Stimulated activated effector memory CD8-positive, alpha-beta T cell treated with anti-CD3 and anti-CD28 coated beads, Interleukin-12 subunit alpha, Interleukin-12 subunit beta, amount 100 ng/mL, for 72 hours (primary cell): ENCODE data around the gene CAPZB.

Source experiments
- ATAC-seq: fragments of 150-1000 bp; cut with Tn5 transposase; 2 replicates; pipeline ENCODE4 v1.10.0; 2021
- DNase-seq, 2 donors: peaks; one replicate each; pipeline ENCODE4 v3.0.0; 2021 to 2022; ENCODE audit warnings: low spot score in 2 of 2
- H3K27ac Mint-ChIP-seq: one replicate; pipeline ENCODE4 v1.8.0; 2022; ENCODE audit warnings: mild to moderate bottlenecking, mixed read lengths
- H3K36me3 Mint-ChIP-seq: one replicate; pipeline ENCODE4 v1.8.0; 2022; ENCODE audit warnings: mild to moderate bottlenecking, mixed read lengths
- H3K4me1 Mint-ChIP-seq: one replicate; pipeline ENCODE4 v1.8.0; 2022; ENCODE audit warnings: mixed read lengths
- H3K4me3 Mint-ChIP-seq: one replicate; pipeline ENCODE4 v1.8.0; 2022; ENCODE audit warnings: mild to moderate bottlenecking, mixed read lengths
- H3K9me3 Mint-ChIP-seq: one replicate; pipeline ENCODE4 v1.8.0; 2022; ENCODE audit warnings: mixed read lengths

The CAPZB gene

GRCh38 chr1:19375631-19376400 is 109.5 kb downstream of the CAPZB start:
- Mint-ChIP-seq H3K4me3 (no peak overlapping the region), H3K27ac (peak overlapping the region; percentile 78), H3K9me3 (no peaks in the 10 kb centered on the region), H3K36me3 (peaks cover 90% of the 10 kb centered on the region), H3K4me1 (peaks cover 35% of the 10 kb centered on the region)
- DNase-seq (no peak), ATAC-seq (no peak)

- no peak for ATAC-seq
- Mint-ChIP-seq H3K9me3 (no peaks in the 10 kb centered on the region), H3K4me1 (peaks cover 44% of the 10 kb centered on the region), H3K36me3 (peaks cover 89% of the 10 kb centered on the region), H3K4me3 (no peak overlapping the region), H3K27ac (peak overlapping the region; percentile 78)
- DNase-seq = no peak
These were observed 110.4 kb downstream of the CAPZB start for GRCh38 chr1:19374926-19375325.

GRCh38 chr1:19374083-19374801 is 111.1 kb downstream of the CAPZB start:
- DNase-seq (no peak), ATAC-seq (no peak)
- Mint-ChIP-seq H3K4me1 (peaks cover 42% of the 10 kb centered on the region), H3K36me3 (peaks cover 85% of the 10 kb centered on the region), H3K4me3 (no peak overlapping the region), H3K9me3 (no peaks in the 10 kb centered on the region), H3K27ac (no peak overlapping the region)

GRCh38 chr1:19373211-19374082 is 111.9 kb downstream of the CAPZB start:
- H3K27ac Mint-ChIP-seq = peak overlapping the region; percentile 52
- DNase-seq = no peak
- peaks cover 38% of the 10 kb centered on the region for H3K4me1 Mint-ChIP-seq
- no peaks in the 10 kb centered on the region for H3K9me3 Mint-ChIP-seq
- ATAC-seq = no peak
- no peak overlapping the region for H3K4me3 Mint-ChIP-seq
- peaks cover 78% of the 10 kb centered on the region for H3K36me3 Mint-ChIP-seq

- DNase-seq (no peak), ATAC-seq (no peak)
- Mint-ChIP-seq H3K4me3 (no peak overlapping the region), H3K4me1 (peaks cover 30% of the 10 kb centered on the region), H3K36me3 (peaks cover 73% of the 10 kb centered on the region), H3K27ac (peak overlapping the region; percentile 52), H3K9me3 (no peaks in the 10 kb centered on the region)
These were observed 112.7 kb downstream of the CAPZB start for GRCh38 chr1:19372602-19373001.

GRCh38 chr1:19372136-19372514 is 113.2 kb downstream of the CAPZB start:
- peaks cover 69% of the 10 kb centered on the region for H3K36me3 Mint-ChIP-seq
- H3K4me1 Mint-ChIP-seq = peaks cover 30% of the 10 kb centered on the region
- no peak overlapping the region for H3K4me3 Mint-ChIP-seq
- no peaks in the 10 kb centered on the region for H3K9me3 Mint-ChIP-seq
- no peak for ATAC-seq
- no peak for DNase-seq
- peak overlapping the region; percentile 52 for H3K27ac Mint-ChIP-seq

GRCh38 chr1:19371226-19372135 is 113.9 kb downstream of the CAPZB start:
- no peak overlapping the region for H3K4me3 Mint-ChIP-seq
- no peaks in the 10 kb centered on the region for H3K9me3 Mint-ChIP-seq
- DNase-seq (no peak), ATAC-seq (no peak)
- peaks cover 36% of the 10 kb centered on the region for H3K4me1 Mint-ChIP-seq
- H3K36me3 Mint-ChIP-seq = peaks cover 62% of the 10 kb centered on the region
- peak overlapping the region; percentile 92 for H3K27ac Mint-ChIP-seq

- Mint-ChIP-seq H3K4me3 (no peak overlapping the region), H3K9me3 (no peaks in the 10 kb centered on the region), H3K27ac (peak overlapping the region; percentile 92), H3K36me3 (peaks cover 53% of the 10 kb centered on the region), H3K4me1 (peaks cover 37% of the 10 kb centered on the region)
- ATAC-seq (no peak), DNase-seq (no peak)
These were observed 114.7 kb downstream of the CAPZB start for GRCh38 chr1:19370453-19371170.

GRCh38 chr1:19369396-19370090 is 115.8 kb downstream of the CAPZB start:
- ATAC-seq = no peak
- Mint-ChIP-seq H3K27ac (peak overlapping the region; percentile 92), H3K4me3 (no peak overlapping the region)

GRCh38 chr1:19368964-19369363 is 116.4 kb downstream of the CAPZB start:
- ATAC-seq (no peak), DNase-seq (no peak)
- H3K27ac Mint-ChIP-seq = peak overlapping the region; percentile 92
- peaks cover 46% of the 10 kb centered on the region for H3K36me3 Mint-ChIP-seq
- peaks cover 36% of the 10 kb centered on the region for H3K4me1 Mint-ChIP-seq
- H3K9me3 Mint-ChIP-seq = no peaks in the 10 kb centered on the region
- no peak overlapping the region for H3K4me3 Mint-ChIP-seq

More at GRCh38 chr1:19369396-19370090, 115.8 kb downstream of the CAPZB start:
- no peak for DNase-seq
- H3K4me1 Mint-ChIP-seq = peaks cover 37% of the 10 kb centered on the region
- no peaks in the 10 kb centered on the region for H3K9me3 Mint-ChIP-seq
- H3K36me3 Mint-ChIP-seq = peaks cover 50% of the 10 kb centered on the region

GRCh38 chr1:19368050-19368449 is 117.3 kb downstream of the CAPZB start:
- Mint-ChIP-seq H3K4me3 (no peak overlapping the region), H3K27ac (peak overlapping the region; percentile 92), H3K36me3 (peaks cover 50% of the 10 kb centered on the region), H3K9me3 (no peaks in the 10 kb centered on the region), H3K4me1 (peaks cover 36% of the 10 kb centered on the region)
- ATAC-seq = no peak
- DNase-seq = no peak

GRCh38 chr1:19367584-19368041 is 117.7 kb downstream of the CAPZB start:
- DNase-seq (no peak), ATAC-seq (no peak)
- H3K36me3 Mint-ChIP-seq = peaks cover 46% of the 10 kb centered on the region
- no peak overlapping the region for H3K27ac Mint-ChIP-seq
- peaks cover 36% of the 10 kb centered on the region for H3K4me1 Mint-ChIP-seq
- H3K9me3 Mint-ChIP-seq = no peaks in the 10 kb centered on the region
- H3K4me3 Mint-ChIP-seq = no peak overlapping the region
